A549 (cell line): ENCODE data around the gene TMEM121. TPM values are rescaled to one million over a fixed set of nuclear protein-coding genes. Genes with fewer than 3 reads are reported as not detected.
A peak's percentile ranks its signal among the peaks of the same experiment; 100 is the strongest.

Source experiments
- ATAC-seq, 2 experiments: fragments of 200-7000 bp in 1 of 2; fragments of >200 bp in 1 of 2; cut with Nextera tagmentation in 1 of 2; cut with Tn5 transposase in 1 of 2; 3 replicates each; pipeline versions ENCODE4 v1.8.0 to v1.9.1; 2018 to 2020; ENCODE audit warnings: mild to moderate bottlenecking in 1 of 2, moderate library complexity in 1 of 2
- CTCF ChIA-PET: fragments of 300-600 bp; sonication (Branson Sonifier 250); formaldehyde crosslinking; extraction: SDS; loops from one replicate; lab custom pipeline; 2021; ENCODE audit warnings: antibody characterized with exemption, inconsistent platforms; lab: Yijun Ruan, JAX
- POLR2A ChIA-PET: fragments of 350-600 bp; formaldehyde crosslinking; extraction: SDS; loops from one replicate; lab custom pipeline; 2021; ENCODE audit warnings: antibody characterized with exemption, inconsistent platforms; lab: Yijun Ruan, JAX
- DNase-seq, 2 experiments: peaks; one replicate each; pipeline versions ENCODE4 v3.0.0 to v3.0.0-alpha.2; 2011 to 2016; ENCODE audit warnings: low read depth in 1 of 2, low spot score in 1 of 2
- FAIRE-seq: peaks from 2 replicates; lab custom pipeline; 2011; peaks lifted over from hg19 to GRCh38; lab: Jason Lieb, UNC
- H3K27ac ChIP-seq, 2 experiments: fragments of >200 bp; sonication (Bioruptor Twin); formaldehyde crosslinking; 3 replicates each; pipeline ENCODE4 v1.5.1; 2016 to 2017
- H3K4me1 ChIP-seq: fragments of >200 bp; sonication (Bioruptor Twin); formaldehyde crosslinking; 3 replicates; pipeline ENCODE4 v1.6.1; 2016
- H3K4me2 ChIP-seq: fragments of >200 bp; sonication (Bioruptor Twin); formaldehyde crosslinking; 3 replicates; pipeline ENCODE4 v1.6.1; 2016
- H3K4me3 ChIP-seq: fragments of >200 bp; sonication (Bioruptor Twin); formaldehyde crosslinking; 3 replicates; pipeline ENCODE4 v1.5.1; 2016
- H3K9me3 ChIP-seq: fragments of >200 bp; sonication (Bioruptor Twin); formaldehyde crosslinking; 3 replicates; pipeline ENCODE4 v1.6.1; 2016
- BHLHE40 ChIP-seq: IDR thresholded peaks from 2 replicates; pipeline ENCODE4 v1.6.1; 2012; ENCODE audit warnings: low read depth, low read length, inconsistent platforms
- CEBPB ChIP-seq, 2 experiments: fragments of >200 bp in 1 of 2; sonication (Bioruptor Twin) in 1 of 2; formaldehyde crosslinking in 1 of 2; IDR thresholded peaks; 2 replicates each; pipeline ENCODE4 v1.6.1; 2012 to 2016
- EHMT2 ChIP-seq: fragments of 200-600 bp; sonication (generic); IDR thresholded peaks from 2 replicates; pipeline ENCODE4 v1.6.1; 2016; ENCODE audit warnings: antibody characterized with exemption, low read depth, mild to moderate bottlenecking, moderate library complexity
- EP300 ChIP-seq, 2 experiments: fragments of >200 bp; sonication (Bioruptor Twin); formaldehyde crosslinking; IDR thresholded peaks; 2 replicates in 1 of 2; 3 replicates in 1 of 2; pipeline ENCODE4 v1.6.1; 2016 to 2017
- ESRRA ChIP-seq: fragments of 150-350 bp; IDR thresholded peaks from 2 replicates; pipeline ENCODE4 v1.6.1; 2014; ENCODE audit warnings: mild to moderate bottlenecking, low read length, borderline replicate concordance
- FOSB ChIP-seq: fragments of 250-450 bp; sonication (Bioruptor Pico); IDR thresholded peaks from 2 replicates; pipeline ENCODE4 v1.5.0; 2020; ENCODE audit warnings: mild to moderate bottlenecking, moderate library complexity
- HDAC2 ChIP-seq: fragments of 200-600 bp; sonication (generic); IDR thresholded peaks from 2 replicates; pipeline ENCODE4 v1.6.1; 2016
- HOXB13 ChIP-seq: fragments of 250-450 bp; sonication (Bioruptor Pico); IDR thresholded peaks from 2 replicates; pipeline ENCODE4 v1.5.0; 2020; ENCODE audit warnings: low read depth, mild to moderate bottlenecking, moderate library complexity
- HOXB5 ChIP-seq: fragments of 250-450 bp; sonication (Bioruptor Pico); IDR thresholded peaks from 2 replicates; pipeline ENCODE4 v1.5.0; 2020; ENCODE audit warnings: mild to moderate bottlenecking, moderate library complexity
- JUN ChIP-seq, 2 experiments: fragments of >200 bp; sonication (Bioruptor Twin); formaldehyde crosslinking; IDR thresholded peaks; 2 replicates in 1 of 2; 3 replicates in 1 of 2; pipeline ENCODE4 v1.6.1; 2016 to 2017
- JUNB ChIP-seq: fragments of >200 bp; sonication (Bioruptor Twin); formaldehyde crosslinking; IDR thresholded peaks from 2 replicates; pipeline ENCODE4 v1.6.1; 2016
- MYC ChIP-seq: IDR thresholded peaks from 2 replicates; pipeline ENCODE4 v1.6.1; 2012; ENCODE audit warnings: mild to moderate bottlenecking, inconsistent platforms, low read length, improper control_type of control experiment, borderline replicate concordance
- NFE2L2 ChIP-seq: fragments of 150-350 bp; conservative IDR thresholded peaks from 2 replicates; pipeline ENCODE4 v1.6.1; 2014; ENCODE audit warnings: low read length
- POLR2A ChIP-seq: IDR thresholded peaks from 2 replicates; pipeline ENCODE4 v1.6.1; 2012; ENCODE audit warnings: mild to moderate bottlenecking, low read length
- POLR2AphosphoS2 ChIP-seq: conservative IDR thresholded peaks from 2 replicates; pipeline ENCODE4 v1.6.1; 2012; ENCODE audit warnings: low read length, improper control_type of control experiment, inconsistent platforms
- RAD21 ChIP-seq, 2 experiments: fragments of >200 bp in 1 of 2; sonication (Bioruptor Twin) in 1 of 2; formaldehyde crosslinking in 1 of 2; IDR thresholded peaks in 1 of 2; conservative IDR thresholded peaks in 1 of 2; 2 replicates in 1 of 2; 3 replicates in 1 of 2; pipeline ENCODE4 v1.6.1; 2012 to 2018; ENCODE audit warnings: inconsistent platforms in 1 of 2
- RARB ChIP-seq: fragments of 250-450 bp; sonication (Bioruptor Pico); IDR thresholded peaks from 2 replicates; pipeline ENCODE4 v1.8.0; 2021; ENCODE audit warnings: mild to moderate bottlenecking, moderate library complexity
- SMC3 ChIP-seq: fragments of >200 bp; sonication (Bioruptor Twin); formaldehyde crosslinking; IDR thresholded peaks from 3 replicates; pipeline ENCODE4 v1.6.1; 2018; ENCODE audit warnings: inconsistent platforms
- TFCP2L1 ChIP-seq: fragments of 250-450 bp; sonication (Bioruptor Pico); IDR thresholded peaks from 2 replicates; pipeline ENCODE4 v1.5.0; 2021; ENCODE audit warnings: mild to moderate bottlenecking
- TP53 ChIP-seq: fragments of 250-450 bp; sonication (Bioruptor Pico); IDR thresholded peaks from 2 replicates; pipeline ENCODE4 v1.5.0; 2021; ENCODE audit warnings: mild to moderate bottlenecking, moderate library complexity
- ZC3H11A ChIP-seq: fragments of 450-650 bp; IDR thresholded peaks from 2 replicates; pipeline ENCODE4 v1.6.1; 2014; ENCODE audit warnings: antibody characterized with exemption, mild to moderate bottlenecking
- ZSCAN20 ChIP-seq: fragments of 250-450 bp; sonication (Bioruptor Pico); IDR thresholded peaks from 2 replicates; pipeline ENCODE4 v1.8.0; 2022; ENCODE audit warnings: mild to moderate bottlenecking, moderate library complexity
- WGBS: methylation state at CpG from one replicate; pipeline ENCODE4 v1.1.6; 2017; ENCODE audit errors: missing lambda C conversion rate; 5-methylcytosine and 5-hydroxymethylcytosine counted together
- polyA plus RNA-seq, 4 experiments: library from polyadenylated mRNA; depleted of rRNA in 3 of 4; stranded (reverse); fragments of >200 nt; fragmentation: RNase III in 1 of 4; extraction: RNeasy Plus Mini Kit Qiagen cat#74134 plus additional on column Dnase treatment in 1 of 4; gene quantifications; 2 replicates in 3 of 4; 3 replicates in 1 of 4; pipeline ENCODE4 v1.2.3, GENCODE V29; 2011 to 2017
- TF ChIP-seq, protein P1 (sequence below): fragments of 200-600 bp; sonication (generic); IDR thresholded peaks from 2 replicates; pipeline ENCODE4 v1.6.1; 2016; ENCODE audit warnings: antibody characterized with exemption, mild to moderate bottlenecking, moderate library complexity
- TF ChIP-seq, protein P2 (sequence below): fragments of >200 bp; sonication (Bioruptor Twin); formaldehyde crosslinking; IDR thresholded peaks from 3 replicates; pipeline ENCODE4 v1.5.1; 2016
- TF ChIP-seq, protein P3 (sequence below): fragments of 250-450 bp; sonication (Bioruptor Pico); IDR thresholded peaks from 2 replicates; pipeline ENCODE4 v1.5.0; 2020; ENCODE audit warnings: low read depth, mild to moderate bottlenecking, moderate library complexity
- TF ChIP-seq, protein P4 (sequence below): fragments of >200 bp; sonication (Bioruptor Twin); formaldehyde crosslinking; IDR thresholded peaks from 2 replicates; pipeline ENCODE4 v1.6.1; 2016
- TF ChIP-seq, protein P5 (sequence below): fragments of 450-650 bp; IDR thresholded peaks from 2 replicates; pipeline ENCODE4 v1.6.1; 2014; ENCODE audit warnings: antibody characterized with exemption
- TF ChIP-seq, protein P6 (sequence below): fragments of 150-350 bp; IDR thresholded peaks from 2 replicates; pipeline ENCODE4 v1.6.1; 2014; ENCODE audit warnings: low read depth, mild to moderate bottlenecking, low read length
- TF ChIP-seq, protein P7 (sequence below): fragments of 250-450 bp; sonication (Bioruptor Pico); IDR thresholded peaks from 2 replicates; pipeline ENCODE4 v1.5.0; 2021; ENCODE audit warnings: mild to moderate bottlenecking, moderate library complexity, borderline replicate concordance

TMEM121 gene
- polyA plus RNA-seq, 2 of the 4 experiments (the other 2 are of a cell fraction), result 2.3 to 5.7 TPM

DNA sequence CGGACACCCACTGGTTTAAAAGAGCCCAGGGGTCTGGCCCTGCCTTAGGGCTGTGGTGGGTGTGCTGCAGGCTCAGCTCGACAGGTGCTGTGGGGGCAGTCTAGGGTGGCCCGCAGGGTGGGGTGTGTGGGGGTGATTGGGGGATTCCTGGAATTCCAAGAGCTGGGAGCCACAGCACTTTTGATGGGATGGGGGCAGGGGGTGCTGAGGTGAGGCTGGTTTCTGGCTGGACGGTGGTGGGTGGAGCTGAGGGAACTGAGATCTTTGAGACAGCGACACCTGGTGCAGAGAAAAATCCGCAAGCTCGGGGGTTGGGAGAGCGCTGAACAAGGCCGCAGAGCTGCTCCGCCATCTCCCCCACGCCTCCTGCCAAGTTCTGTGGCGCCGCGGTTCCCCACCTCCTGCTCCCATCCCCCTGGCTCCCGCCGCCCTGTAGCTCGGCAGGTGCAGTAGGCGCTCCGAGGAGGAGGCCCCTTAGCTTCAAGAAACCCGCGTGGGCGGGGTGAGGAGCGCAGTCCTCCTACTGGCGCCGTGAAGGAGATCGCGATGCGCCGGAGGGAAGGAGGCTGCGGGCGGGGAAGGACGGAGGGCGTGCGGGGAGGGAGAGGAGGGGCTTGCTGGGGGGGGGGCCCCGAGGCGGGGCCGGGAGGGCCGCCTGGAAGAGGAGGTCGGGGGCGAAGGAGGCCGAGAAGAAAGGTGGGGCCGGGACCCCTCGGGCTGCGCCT is 36.7 kb upstream of the TMEM121 start:
- Histone ChIP-seq H3K4me1 (peaks cover 46% of the 10 kb centered on the region), H3K4me2 (peak overlapping the region; percentile 92), H3K27ac (peak overlapping the region; percentile 84 to 99), H3K4me3 (peak overlapping the region; percentile 59), H3K9me3 (no peaks in the 10 kb centered on the region)
- DNase-seq (peak; percentile 78 to 95), ATAC-seq (peak; percentile 14 to 38), FAIRE-seq (no peak)
- WGBS, result 3% methylated on average over 15 of the region's 44 CpGs
- POLR2A ChIA-PET, result interaction anchor here (0.8 to 2.5 kb wide), 10 partner anchors 8 to 189 kb away, joined by 3 to 81 read pairs (median 4); partner anchors contain the start of gene BRF1
- CTCF ChIA-PET, result interaction anchor here (0.8 to 3.8 kb wide), 37 partner anchors 10 to 514 kb away, joined by 3 to 132 read pairs (median 6); partner anchors contain the start of genes BTBD6 and TMEM121
- no peak for TF ChIP-seq ESRRA
- TF ChIP-seq EHMT2, result no peak
- peak; percentile 38 to 51; a peak in 4 of 5 replicates for TF ChIP-seq RAD21 (conservative IDR thresholded peaks at IDR 0.05 in 1 of 2, IDR thresholded peaks at IDR 0.05 in 1 of 2)
- TF ChIP-seq, protein P1, sequence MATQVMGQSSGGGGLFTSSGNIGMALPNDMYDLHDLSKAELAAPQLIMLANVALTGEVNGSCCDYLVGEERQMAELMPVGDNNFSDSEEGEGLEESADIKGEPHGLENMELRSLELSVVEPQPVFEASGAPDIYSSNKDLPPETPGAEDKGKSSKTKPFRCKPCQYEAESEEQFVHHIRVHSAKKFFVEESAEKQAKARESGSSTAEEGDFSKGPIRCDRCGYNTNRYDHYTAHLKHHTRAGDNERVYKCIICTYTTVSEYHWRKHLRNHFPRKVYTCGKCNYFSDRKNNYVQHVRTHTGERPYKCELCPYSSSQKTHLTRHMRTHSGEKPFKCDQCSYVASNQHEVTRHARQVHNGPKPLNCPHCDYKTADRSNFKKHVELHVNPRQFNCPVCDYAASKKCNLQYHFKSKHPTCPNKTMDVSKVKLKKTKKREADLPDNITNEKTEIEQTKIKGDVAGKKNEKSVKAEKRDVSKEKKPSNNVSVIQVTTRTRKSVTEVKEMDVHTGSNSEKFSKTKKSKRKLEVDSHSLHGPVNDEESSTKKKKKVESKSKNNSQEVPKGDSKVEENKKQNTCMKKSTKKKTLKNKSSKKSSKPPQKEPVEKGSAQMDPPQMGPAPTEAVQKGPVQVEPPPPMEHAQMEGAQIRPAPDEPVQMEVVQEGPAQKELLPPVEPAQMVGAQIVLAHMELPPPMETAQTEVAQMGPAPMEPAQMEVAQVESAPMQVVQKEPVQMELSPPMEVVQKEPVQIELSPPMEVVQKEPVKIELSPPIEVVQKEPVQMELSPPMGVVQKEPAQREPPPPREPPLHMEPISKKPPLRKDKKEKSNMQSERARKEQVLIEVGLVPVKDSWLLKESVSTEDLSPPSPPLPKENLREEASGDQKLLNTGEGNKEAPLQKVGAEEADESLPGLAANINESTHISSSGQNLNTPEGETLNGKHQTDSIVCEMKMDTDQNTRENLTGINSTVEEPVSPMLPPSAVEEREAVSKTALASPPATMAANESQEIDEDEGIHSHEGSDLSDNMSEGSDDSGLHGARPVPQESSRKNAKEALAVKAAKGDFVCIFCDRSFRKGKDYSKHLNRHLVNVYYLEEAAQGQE, result no peak
- no peak for TF ChIP-seq BHLHE40
- no peak for TF ChIP-seq POLR2AphosphoS2
- TF ChIP-seq, protein P2, sequence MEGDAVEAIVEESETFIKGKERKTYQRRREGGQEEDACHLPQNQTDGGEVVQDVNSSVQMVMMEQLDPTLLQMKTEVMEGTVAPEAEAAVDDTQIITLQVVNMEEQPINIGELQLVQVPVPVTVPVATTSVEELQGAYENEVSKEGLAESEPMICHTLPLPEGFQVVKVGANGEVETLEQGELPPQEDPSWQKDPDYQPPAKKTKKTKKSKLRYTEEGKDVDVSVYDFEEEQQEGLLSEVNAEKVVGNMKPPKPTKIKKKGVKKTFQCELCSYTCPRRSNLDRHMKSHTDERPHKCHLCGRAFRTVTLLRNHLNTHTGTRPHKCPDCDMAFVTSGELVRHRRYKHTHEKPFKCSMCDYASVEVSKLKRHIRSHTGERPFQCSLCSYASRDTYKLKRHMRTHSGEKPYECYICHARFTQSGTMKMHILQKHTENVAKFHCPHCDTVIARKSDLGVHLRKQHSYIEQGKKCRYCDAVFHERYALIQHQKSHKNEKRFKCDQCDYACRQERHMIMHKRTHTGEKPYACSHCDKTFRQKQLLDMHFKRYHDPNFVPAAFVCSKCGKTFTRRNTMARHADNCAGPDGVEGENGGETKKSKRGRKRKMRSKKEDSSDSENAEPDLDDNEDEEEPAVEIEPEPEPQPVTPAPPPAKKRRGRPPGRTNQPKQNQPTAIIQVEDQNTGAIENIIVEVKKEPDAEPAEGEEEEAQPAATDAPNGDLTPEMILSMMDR, result peak; percentile 69
- TF ChIP-seq ZC3H11A, result no peak
- TF ChIP-seq EP300 (IDR thresholded peaks at IDR 0.05), result no peak
- TF ChIP-seq TFCP2L1 (CRISPR knock-in tag), result peak; percentile 60; the same call in 1 of the 2 replicates
- TF ChIP-seq, protein P3, sequence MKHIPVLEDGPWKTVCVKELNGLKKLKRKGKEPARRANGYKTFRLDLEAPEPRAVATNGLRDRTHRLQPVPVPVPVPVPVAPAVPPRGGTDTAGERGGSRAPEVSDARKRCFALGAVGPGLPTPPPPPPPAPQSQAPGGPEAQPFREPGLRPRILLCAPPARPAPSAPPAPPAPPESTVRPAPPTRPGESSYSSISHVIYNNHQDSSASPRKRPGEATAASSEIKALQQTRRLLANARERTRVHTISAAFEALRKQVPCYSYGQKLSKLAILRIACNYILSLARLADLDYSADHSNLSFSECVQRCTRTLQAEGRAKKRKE (CRISPR knock-in tag), result no peak
- no peak for TF ChIP-seq CEBPB (IDR thresholded peaks at IDR 0.05)
- peak; percentile 61 for TF ChIP-seq SMC3
- TF ChIP-seq, protein P4, sequence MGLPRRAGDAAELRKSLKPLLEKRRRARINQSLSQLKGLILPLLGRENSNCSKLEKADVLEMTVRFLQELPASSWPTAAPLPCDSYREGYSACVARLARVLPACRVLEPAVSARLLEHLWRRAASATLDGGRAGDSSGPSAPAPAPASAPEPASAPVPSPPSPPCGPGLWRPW, result no peak
- TF ChIP-seq, protein P5, sequence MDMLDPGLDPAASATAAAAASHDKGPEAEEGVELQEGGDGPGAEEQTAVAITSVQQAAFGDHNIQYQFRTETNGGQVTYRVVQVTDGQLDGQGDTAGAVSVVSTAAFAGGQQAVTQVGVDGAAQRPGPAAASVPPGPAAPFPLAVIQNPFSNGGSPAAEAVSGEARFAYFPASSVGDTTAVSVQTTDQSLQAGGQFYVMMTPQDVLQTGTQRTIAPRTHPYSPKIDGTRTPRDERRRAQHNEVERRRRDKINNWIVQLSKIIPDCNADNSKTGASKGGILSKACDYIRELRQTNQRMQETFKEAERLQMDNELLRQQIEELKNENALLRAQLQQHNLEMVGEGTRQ, result no peak
- TF ChIP-seq MYC, result no peak
- TF ChIP-seq HOXB13 (CRISPR knock-in tag), result no peak
- no peak for TF ChIP-seq JUNB
- no peak for TF ChIP-seq NFE2L2
- peak in 1 of 2 experiments; percentile 66; a peak in 3 of 5 replicates for TF ChIP-seq JUN (IDR thresholded peaks at IDR 0.05)
- peak; percentile 31; the same call in 1 of the 2 replicates for TF ChIP-seq POLR2A
- TF ChIP-seq TP53 (CRISPR knock-in tag), result no peak
- TF ChIP-seq FOSB (CRISPR knock-in tag), result no peak
- TF ChIP-seq, protein P6, sequence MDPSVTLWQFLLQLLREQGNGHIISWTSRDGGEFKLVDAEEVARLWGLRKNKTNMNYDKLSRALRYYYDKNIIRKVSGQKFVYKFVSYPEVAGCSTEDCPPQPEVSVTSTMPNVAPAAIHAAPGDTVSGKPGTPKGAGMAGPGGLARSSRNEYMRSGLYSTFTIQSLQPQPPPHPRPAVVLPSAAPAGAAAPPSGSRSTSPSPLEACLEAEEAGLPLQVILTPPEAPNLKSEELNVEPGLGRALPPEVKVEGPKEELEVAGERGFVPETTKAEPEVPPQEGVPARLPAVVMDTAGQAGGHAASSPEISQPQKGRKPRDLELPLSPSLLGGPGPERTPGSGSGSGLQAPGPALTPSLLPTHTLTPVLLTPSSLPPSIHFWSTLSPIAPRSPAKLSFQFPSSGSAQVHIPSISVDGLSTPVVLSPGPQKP, result no peak
- TF ChIP-seq RARB (CRISPR knock-in tag), result no peak
- TF ChIP-seq HDAC2, result no peak
- TF ChIP-seq, protein P7, sequence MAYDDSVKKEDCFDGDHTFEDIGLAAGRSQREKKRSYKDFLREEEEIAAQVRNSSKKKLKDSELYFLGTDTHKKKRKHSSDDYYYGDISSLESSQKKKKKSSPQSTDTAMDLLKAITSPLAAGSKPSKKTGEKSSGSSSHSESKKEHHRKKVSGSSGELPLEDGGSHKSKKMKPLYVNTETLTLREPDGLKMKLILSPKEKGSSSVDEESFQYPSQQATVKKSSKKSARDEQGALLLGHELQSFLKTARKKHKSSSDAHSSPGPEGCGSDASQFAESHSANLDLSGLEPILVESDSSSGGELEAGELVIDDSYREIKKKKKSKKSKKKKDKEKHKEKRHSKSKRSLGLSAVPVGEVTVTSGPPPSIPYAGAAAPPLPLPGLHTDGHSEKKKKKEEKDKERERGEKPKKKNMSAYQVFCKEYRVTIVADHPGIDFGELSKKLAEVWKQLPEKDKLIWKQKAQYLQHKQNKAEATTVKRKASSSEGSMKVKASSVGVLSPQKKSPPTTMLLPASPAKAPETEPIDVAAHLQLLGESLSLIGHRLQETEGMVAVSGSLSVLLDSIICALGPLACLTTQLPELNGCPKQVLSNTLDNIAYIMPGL, result no peak
- TF ChIP-seq ZSCAN20 (CRISPR knock-in tag), result no peak
- TF ChIP-seq HOXB5 (CRISPR knock-in tag), result no peak
